ENCODE results near the gene SPOCK1.
"Not testable (repeated sequence)": the region's sequence is repeated elsewhere in the genome, so short reads cannot be mapped to it uniquely, and the experiment has no call there.

Gene SPOCK1

DNA sequence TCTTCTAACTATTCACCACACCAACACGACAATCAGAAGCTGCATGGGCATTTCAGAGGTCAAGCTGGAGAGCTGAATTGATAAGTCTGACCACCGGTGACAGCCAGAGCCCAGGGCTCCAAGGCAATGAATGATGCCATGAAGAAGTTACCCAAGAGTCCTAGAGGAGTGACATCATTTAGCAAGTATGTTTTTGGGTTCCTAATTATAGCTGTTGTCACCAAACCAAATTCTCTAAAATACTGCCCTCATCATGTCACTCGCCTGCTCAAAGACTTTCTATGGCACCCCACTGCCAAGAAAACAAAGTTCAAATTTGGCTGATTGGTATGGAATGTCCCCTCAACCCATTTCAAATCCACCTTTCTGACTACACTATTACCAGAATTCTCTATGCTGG lies 235.1 kb downstream of the SPOCK1 start:
- H3K4me3 ChIP-seq (replicated peaks in 1 of 2; ENCODE audit: low read depth in 2 of 2, low read length in 2 of 2) = no peak overlapping the region
- DNase-seq (ENCODE audit: low read depth in 2 of 2) = peak in 1 of 2 donors; percentile 34
- TF ChIP-seq, protein P1, sequence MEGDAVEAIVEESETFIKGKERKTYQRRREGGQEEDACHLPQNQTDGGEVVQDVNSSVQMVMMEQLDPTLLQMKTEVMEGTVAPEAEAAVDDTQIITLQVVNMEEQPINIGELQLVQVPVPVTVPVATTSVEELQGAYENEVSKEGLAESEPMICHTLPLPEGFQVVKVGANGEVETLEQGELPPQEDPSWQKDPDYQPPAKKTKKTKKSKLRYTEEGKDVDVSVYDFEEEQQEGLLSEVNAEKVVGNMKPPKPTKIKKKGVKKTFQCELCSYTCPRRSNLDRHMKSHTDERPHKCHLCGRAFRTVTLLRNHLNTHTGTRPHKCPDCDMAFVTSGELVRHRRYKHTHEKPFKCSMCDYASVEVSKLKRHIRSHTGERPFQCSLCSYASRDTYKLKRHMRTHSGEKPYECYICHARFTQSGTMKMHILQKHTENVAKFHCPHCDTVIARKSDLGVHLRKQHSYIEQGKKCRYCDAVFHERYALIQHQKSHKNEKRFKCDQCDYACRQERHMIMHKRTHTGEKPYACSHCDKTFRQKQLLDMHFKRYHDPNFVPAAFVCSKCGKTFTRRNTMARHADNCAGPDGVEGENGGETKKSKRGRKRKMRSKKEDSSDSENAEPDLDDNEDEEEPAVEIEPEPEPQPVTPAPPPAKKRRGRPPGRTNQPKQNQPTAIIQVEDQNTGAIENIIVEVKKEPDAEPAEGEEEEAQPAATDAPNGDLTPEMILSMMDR (IDR thresholded peaks at IDR 0.05; ENCODE audit: low read depth, low read length) = no peak

- no peak overlapping the region for H3K4me3 ChIP-seq (replicated peaks in 1 of 2; ENCODE audit: low read depth in 2 of 2, low read length in 2 of 2)
- no peak for DNase-seq (ENCODE audit: low read depth in 2 of 2)
- TF ChIP-seq, protein P1 (IDR thresholded peaks at IDR 0.05; ENCODE audit: low read depth, low read length) = no peak
These were observed 235.6 kb downstream of the SPOCK1 start for GRCh38 chr5:137263371-137264005.

- H3K4me3 ChIP-seq (replicated peaks in 1 of 2; ENCODE audit: low read depth in 2 of 2, low read length in 2 of 2) = no peak overlapping the region
- DNase-seq (ENCODE audit: low read depth in 2 of 2) = no peak
- TF ChIP-seq, protein P1 (IDR thresholded peaks at IDR 0.05; ENCODE audit: low read depth, low read length) = no peak
These were observed 236.3 kb downstream of the SPOCK1 start for GRCh38 chr5:137262818-137263217.

GRCh38 chr5:137260820-137261695 lies 238.1 kb downstream of the SPOCK1 start:
- no peak overlapping the region for H3K4me3 ChIP-seq (replicated peaks in 1 of 2; ENCODE audit: low read depth in 2 of 2, low read length in 2 of 2)
- TF ChIP-seq, protein P1 (IDR thresholded peaks at IDR 0.05; ENCODE audit: low read depth, low read length) = no peak
- no peak for DNase-seq (ENCODE audit: low read depth in 2 of 2)

DNA sequence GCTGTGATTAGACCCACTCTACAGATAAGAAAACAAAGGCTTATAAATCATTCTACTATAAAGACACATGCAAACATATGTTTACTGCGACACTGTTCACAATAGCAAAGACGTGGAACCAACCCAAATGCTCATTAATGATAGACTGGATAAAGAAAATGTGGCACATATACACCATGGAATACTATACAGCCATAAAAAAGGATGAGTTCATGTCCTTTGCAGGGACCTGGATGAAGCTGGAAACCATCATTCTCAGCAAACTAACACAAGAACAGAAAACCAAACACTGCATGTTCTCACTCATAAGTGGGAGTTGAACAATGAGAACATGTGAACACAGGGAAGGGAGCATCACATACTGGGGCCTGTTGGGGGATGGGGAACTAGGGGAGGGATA lies 240.0 kb downstream of the SPOCK1 start:
- H3K4me3 ChIP-seq (replicated peaks in 1 of 2; ENCODE audit: low read depth in 2 of 2, low read length in 2 of 2); DNase-seq (ENCODE audit: low read depth in 2 of 2): not testable (repeated sequence)

DNA sequence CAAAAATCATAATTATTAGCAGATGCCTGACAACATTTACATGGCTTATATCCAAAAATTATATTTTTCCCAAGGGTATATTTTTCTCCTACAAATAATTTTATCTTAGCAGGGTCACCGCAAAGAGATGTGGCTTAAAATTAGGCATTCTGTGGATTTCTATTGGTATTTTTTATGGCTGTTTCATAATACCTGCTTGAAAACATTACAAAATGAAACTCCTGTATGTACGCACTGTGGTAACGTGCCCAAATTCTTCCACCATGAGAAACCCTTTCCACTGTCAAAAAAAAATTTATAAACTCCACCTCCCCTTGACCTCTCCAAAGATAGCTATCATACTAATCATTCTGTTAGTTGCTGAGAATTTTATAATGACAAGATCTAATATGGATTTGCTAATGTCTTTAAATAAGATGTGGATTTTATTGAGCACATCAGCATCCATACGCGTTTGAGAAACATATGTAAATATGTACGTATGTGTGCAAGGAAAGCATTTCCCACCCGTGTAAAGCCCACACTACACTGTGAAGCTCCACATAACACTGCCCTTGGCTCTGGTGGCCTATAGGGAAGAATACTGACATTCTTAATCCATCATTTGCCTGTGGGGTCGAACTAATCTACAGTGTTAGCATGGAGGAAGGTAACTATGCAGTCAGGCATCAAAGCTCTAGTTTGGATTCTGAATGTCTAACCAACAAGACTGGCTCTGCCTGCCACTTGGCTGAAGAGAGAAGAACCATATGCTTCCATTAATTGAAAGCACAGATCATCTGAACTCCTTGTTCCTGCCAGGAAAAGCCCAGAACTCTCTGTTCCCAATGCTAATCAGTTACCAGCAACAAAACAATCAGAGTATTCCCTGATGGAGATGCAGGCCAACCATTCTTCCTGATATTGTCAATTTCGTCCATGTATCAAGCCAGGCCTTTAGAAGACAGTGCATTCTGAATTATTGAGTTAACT lies 244.7 kb downstream of the SPOCK1 start:
- peak; percentile 79 to 86 for DNase-seq (ENCODE audit: low read depth in 2 of 2)
- H3K4me3 ChIP-seq (replicated peaks in 1 of 2; ENCODE audit: low read depth in 2 of 2, low read length in 2 of 2) = no peak overlapping the region

More for the DNA sequence above, 244.7 kb downstream of the SPOCK1 start:
- TF ChIP-seq, protein P1 (IDR thresholded peaks at IDR 0.05; ENCODE audit: low read depth, low read length) = no peak

Data from cardiac fibroblast (primary cell).